Effector memory CD4-positive, alpha-beta T cell (primary cell): ENCODE measurements around the gene POP7.

Experiments
- DNase-seq, 3 donors: peaks; one replicate each; pipeline ENCODE4 v3.0.0-alpha.2; 2020
- H3K27ac ChIP-seq: 2 replicates; pipeline ENCODE4 v1.7.0; 2013; ENCODE audit warnings: mild to moderate bottlenecking, low read length, moderate library complexity; ENCODE audit not compliant: insufficient read depth, poor library complexity, severe bottlenecking
- H3K27me3 ChIP-seq: replicated peaks from 2 replicates; pipeline ENCODE4 v1.7.0; 2013; ENCODE audit warnings: mild to moderate bottlenecking, low read length; ENCODE audit not compliant: insufficient read depth, control insufficient read depth, poor library complexity, severe bottlenecking
- H3K36me3 ChIP-seq: 2 replicates; pipeline ENCODE4 v1.7.0; 2013; ENCODE audit warnings: mild to moderate bottlenecking, low read length, moderate library complexity; ENCODE audit not compliant: control insufficient read depth, insufficient read depth
- H3K4me1 ChIP-seq: 2 replicates; pipeline ENCODE4 v1.7.0; 2013; ENCODE audit warnings: low read length, mild to moderate bottlenecking; ENCODE audit not compliant: control insufficient read depth, insufficient read depth, poor library complexity, severe bottlenecking
- H3K4me3 ChIP-seq: 2 replicates; pipeline ENCODE4 v1.7.0; 2013; ENCODE audit warnings: low read length, low read depth, mild to moderate bottlenecking; ENCODE audit not compliant: insufficient read depth, poor library complexity, severe bottlenecking
- H3K9me3 ChIP-seq: 2 replicates; pipeline ENCODE4 v1.7.0; 2013; ENCODE audit warnings: mild to moderate bottlenecking, low read length, moderate library complexity; ENCODE audit not compliant: control insufficient read depth

POP7 gene

GRCh38 chr7:100753750-100754149 lies 47.8 kb downstream of the POP7 start:
- no peak overlapping the region for H3K4me3 ChIP-seq
- no peaks in the 10 kb centered on the region for H3K9me3 ChIP-seq
- H3K4me1 ChIP-seq, result no peaks in the 10 kb centered on the region
- H3K27ac ChIP-seq, result no peak overlapping the region
- no peak for DNase-seq
- H3K36me3 ChIP-seq, result no peaks in the 10 kb centered on the region
- H3K27me3 ChIP-seq, result no peaks in the 10 kb centered on the region
